HAP-1 (cell line): ENCODE data around the gene CHML.
"Not testable (repeated sequence)": the region's sequence is repeated elsewhere in the genome, so short reads cannot be mapped to it uniquely, and the experiment has no call there.

Source experiments
- DNase-seq, 2 experiments: peaks; one replicate each; pipeline ENCODE4 v3.0.0-alpha.2; 2016 to 2020; ENCODE audit warnings: low spot score in 2 of 2
- H3K27me3 ChIP-seq: fragments of 250-450 bp; sonication (Bioruptor Pico); 2 replicates; pipeline ENCODE4 v1.5.1; 2020; ENCODE audit warnings: low read depth, mild to moderate bottlenecking, moderate library complexity
- H3K36me3 ChIP-seq: fragments of 250-450 bp; sonication (Bioruptor Pico); replicated peaks from 2 replicates; pipeline ENCODE4 v1.5.1; 2020; ENCODE audit warnings: mild to moderate bottlenecking
- H3K4me1 ChIP-seq: fragments of 250-450 bp; sonication (Bioruptor Pico); 2 replicates; pipeline ENCODE4 v1.5.1; 2020; ENCODE audit warnings: mild to moderate bottlenecking
- H3K4me3 ChIP-seq: fragments of 250-450 bp; sonication (Bioruptor Pico); 2 replicates; pipeline ENCODE4 v1.5.1; 2020; ENCODE audit warnings: mild to moderate bottlenecking, moderate library complexity
- H3K9me3 ChIP-seq: fragments of 250-450 bp; sonication (Bioruptor Pico); 2 replicates; pipeline ENCODE4 v1.5.1; 2020; ENCODE audit warnings: mild to moderate bottlenecking, moderate library complexity
- in situ Hi-C: fragments of 300-500 bp; cut with MboI; formaldehyde crosslinking; loops from 3 replicates; pipeline ENCODE4 v1.14.3; 2020; ENCODE audit warnings: low sequenced_read_pairs, inconsistent platforms, mixed read lengths

Gene CHML

DNA sequence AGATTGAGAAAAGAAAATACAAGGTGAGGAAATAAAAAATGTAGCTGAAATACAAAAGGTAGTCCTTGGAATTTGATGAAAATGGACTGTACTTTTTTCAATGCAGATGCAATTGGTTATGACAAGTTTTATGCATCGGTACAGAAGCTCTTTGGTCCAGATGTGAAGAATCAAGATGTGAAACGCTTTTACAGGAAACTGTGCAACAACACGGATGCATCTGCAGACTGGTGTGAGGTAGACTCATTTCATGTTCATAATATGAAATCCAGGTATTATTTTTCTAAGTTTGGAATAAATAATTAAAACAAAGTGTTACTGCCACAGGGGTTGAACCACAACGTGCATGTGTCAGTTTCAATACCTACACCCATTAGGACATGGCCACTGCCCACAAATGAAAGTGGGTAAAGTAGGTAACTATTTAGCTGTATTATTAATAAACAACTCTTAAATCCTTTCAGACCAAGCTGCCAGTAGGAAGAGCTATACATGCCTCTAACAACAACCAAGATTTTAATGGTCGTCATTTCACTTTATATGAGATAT is 20.3 kb upstream of the CHML start:
- Histone ChIP-seq H3K4me1 (peaks cover 14% of the 10 kb centered on the region), H3K36me3 (no peaks in the 10 kb centered on the region), H3K27me3 (no peaks in the 10 kb centered on the region), H3K4me3 (no peak overlapping the region), H3K9me3 (no peaks in the 10 kb centered on the region)
- in situ Hi-C loops = no loop called here
- no peak for DNase-seq

DNA sequence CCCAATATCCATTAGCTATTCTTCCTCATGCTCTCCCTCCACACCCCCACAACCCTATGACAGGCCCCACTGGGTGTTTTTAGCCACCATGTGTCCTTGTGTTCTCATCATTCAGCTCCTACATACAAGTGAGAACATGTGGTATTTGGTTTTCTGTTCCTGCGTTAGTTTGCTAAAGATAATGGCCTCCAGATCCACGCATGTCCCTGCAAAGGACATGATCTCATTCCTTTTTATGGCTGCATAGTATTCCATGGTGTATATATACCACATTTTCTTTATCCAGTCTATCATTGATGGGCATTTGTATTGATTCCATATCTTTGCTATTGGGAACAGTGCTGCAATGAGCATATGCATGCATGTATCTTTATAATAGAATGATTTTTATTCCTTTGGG is 18.8 kb upstream of the CHML start:
- DNase-seq, H3K4me1 ChIP-seq, H3K36me3 ChIP-seq, in situ Hi-C loops, H3K4me3 ChIP-seq, H3K27me3 ChIP-seq, H3K9me3 ChIP-seq: not testable (repeated sequence)

GRCh38 chr1:241658081-241658793 is 18.1 kb upstream of the CHML start:
- Histone ChIP-seq H3K4me3 (no peak overlapping the region), H3K36me3 (no peaks in the 10 kb centered on the region), H3K27me3 (0 out of 2 replicates have a peak, but pooled peaks cover 2% of the 10 kb centered on the region), H3K9me3 (no peaks in the 10 kb centered on the region), H3K4me1 (no peaks in the 10 kb centered on the region)
- in situ Hi-C loops = no loop called here
- no peak for DNase-seq

GRCh38 chr1:241654641-241655040 is 14.5 kb upstream of the CHML start:
- no peaks in the 10 kb centered on the region for H3K4me1 ChIP-seq
- in situ Hi-C loops = no loop called here
- no peak for DNase-seq
- 0 out of 2 replicates have a peak, but pooled peaks cover 2% of the 10 kb centered on the region for H3K27me3 ChIP-seq
- H3K36me3 ChIP-seq = no peaks in the 10 kb centered on the region
- H3K9me3 ChIP-seq = no peaks in the 10 kb centered on the region
- no peak overlapping the region for H3K4me3 ChIP-seq

- H3K9me3 ChIP-seq = no peaks in the 10 kb centered on the region
- no peak overlapping the region for H3K4me3 ChIP-seq
- DNase-seq = no peak
- in situ Hi-C loops = no loop called here
- H3K36me3 ChIP-seq = no peaks in the 10 kb centered on the region
- H3K4me1 ChIP-seq = no peaks in the 10 kb centered on the region
- 0 out of 2 replicates have a peak, but pooled peaks cover 2% of the 10 kb centered on the region for H3K27me3 ChIP-seq
Measured at GRCh38 chr1:241654019-241654418, 13.8 kb upstream of the CHML start.

DNA sequence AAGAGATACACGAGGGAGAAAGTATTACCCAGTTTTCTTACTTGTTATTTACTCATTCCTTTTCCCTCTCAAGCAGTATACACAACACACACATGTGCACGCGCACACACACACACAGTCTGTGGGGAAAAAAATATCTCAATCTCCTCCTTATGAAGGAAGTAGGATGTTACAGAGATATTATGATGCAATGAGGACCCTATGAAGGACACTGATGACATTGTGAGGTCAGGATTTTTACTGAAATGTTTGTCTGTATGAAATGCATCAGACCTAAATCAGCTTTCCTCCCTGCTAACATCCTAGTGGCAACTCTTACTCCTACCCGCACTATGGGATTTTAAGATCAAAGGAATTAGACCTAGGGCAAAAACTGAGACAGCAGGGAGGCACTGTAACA is 11.8 kb upstream of the CHML start, which contains the start of gene WDR64:
WDR64 (plus strand) TSS at position 270 of the 400 bp plus-strand sequence. CDS start 204 bp downstream, outside the sequence.
- no peaks in the 10 kb centered on the region for H3K36me3 ChIP-seq
- no peaks in the 10 kb centered on the region for H3K4me1 ChIP-seq
- 0 out of 2 replicates have a peak, but pooled peaks cover 2% of the 10 kb centered on the region for H3K27me3 ChIP-seq
- in situ Hi-C loops = no loop called here
- no peaks in the 10 kb centered on the region for H3K9me3 ChIP-seq
- no peak for DNase-seq
- H3K4me3 ChIP-seq = no peak within 1 kb of the TSS

DNA sequence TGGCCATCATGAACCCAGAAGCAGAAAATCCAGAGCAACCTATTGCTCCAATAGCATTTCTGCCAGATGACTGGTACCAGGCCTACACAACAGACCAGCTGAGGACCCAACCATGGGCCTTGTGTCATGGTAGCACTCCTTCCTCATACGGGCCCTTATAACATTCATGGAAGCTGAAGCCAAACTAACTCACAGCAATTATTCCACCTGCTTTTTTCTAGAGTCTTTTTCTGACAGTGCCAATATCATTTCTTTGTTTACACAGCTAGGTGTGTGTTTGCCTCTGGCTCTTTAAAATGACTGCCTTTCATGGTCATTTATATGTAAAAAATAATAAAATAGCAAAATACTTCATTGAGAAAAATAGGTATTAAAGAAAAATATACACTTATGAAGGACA is 8.0 kb upstream of the CHML start:
- H3K36me3 ChIP-seq = no peaks in the 10 kb centered on the region
- no peaks in the 10 kb centered on the region for H3K27me3 ChIP-seq
- no peak for DNase-seq
- in situ Hi-C loops = no loop called here
- no peaks in the 10 kb centered on the region for H3K4me1 ChIP-seq
- H3K4me3 ChIP-seq = no peak overlapping the region
- H3K9me3 ChIP-seq = no peaks in the 10 kb centered on the region

- H3K4me1 ChIP-seq = no peaks in the 10 kb centered on the region
- no peaks in the 10 kb centered on the region for H3K36me3 ChIP-seq
- no peak for DNase-seq
- in situ Hi-C loops = no loop called here
- no peaks in the 10 kb centered on the region for H3K27me3 ChIP-seq
- no peak overlapping the region for H3K4me3 ChIP-seq
- no peaks in the 10 kb centered on the region for H3K9me3 ChIP-seq
Measured at GRCh38 chr1:241647658-241648057, 7.5 kb upstream of the CHML start.

GRCh38 chr1:241646201-241646600 is 6.0 kb upstream of the CHML start:
- Histone ChIP-seq H3K9me3 (no peaks in the 10 kb centered on the region), H3K4me1 (no peaks in the 10 kb centered on the region), H3K27me3 (no peaks in the 10 kb centered on the region), H3K4me3 (no peak overlapping the region), H3K36me3 (no peaks in the 10 kb centered on the region)
- in situ Hi-C loops = no loop called here
- no peak for DNase-seq

DNA sequence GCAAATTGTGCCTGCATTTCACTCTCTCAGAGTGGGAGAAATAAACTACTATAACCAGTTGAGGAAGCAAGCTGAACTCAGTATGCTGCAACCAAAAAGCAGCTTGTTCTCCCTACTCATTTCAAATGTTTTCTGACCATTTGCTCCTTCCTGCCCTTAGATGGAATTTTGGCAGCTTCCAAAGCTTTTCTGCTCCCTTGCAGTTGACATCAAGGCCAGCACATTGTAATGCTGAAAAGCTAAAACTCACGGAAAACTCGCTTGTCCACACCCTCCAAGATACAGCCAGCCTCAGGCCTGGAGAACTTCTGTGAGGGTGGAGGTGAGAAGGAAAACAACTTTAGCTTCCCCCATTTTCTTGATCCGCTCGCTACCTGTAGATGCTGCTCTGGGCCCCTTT is 5.0 kb upstream of the CHML start:
- no peak for DNase-seq
- H3K9me3 ChIP-seq = 0 out of 2 replicates have a peak, but pooled peaks cover 2% of the 10 kb centered on the region
- no peaks in the 10 kb centered on the region for H3K36me3 ChIP-seq
- no peak overlapping the region for H3K4me3 ChIP-seq
- in situ Hi-C loops = no loop called here
- 0 out of 2 replicates have a peak, but pooled peaks cover 3% of the 10 kb centered on the region for H3K4me1 ChIP-seq
- H3K27me3 ChIP-seq = no peaks in the 10 kb centered on the region

DNA sequence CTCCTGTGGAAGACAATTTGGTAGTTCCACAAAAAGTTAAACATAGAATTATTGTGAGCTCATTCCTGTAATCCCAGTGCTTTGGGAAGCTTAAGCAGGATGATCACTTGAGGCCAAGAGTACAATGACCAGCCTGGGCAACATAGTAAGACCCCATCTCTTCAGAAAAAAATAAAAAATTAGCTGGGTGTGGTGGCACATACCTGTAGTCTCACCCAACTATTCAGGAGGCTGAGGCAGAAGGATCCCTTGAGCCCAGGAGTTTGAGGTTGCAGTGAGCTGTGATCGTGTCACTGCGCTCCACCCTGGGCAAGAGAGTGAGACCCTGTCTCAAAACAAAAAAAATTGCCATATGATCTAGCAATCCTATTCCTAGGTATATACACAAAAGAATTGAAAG is 4.1 kb upstream of the CHML start:
- no peak for DNase-seq
- no peak overlapping the region for H3K4me3 ChIP-seq
- H3K9me3 ChIP-seq = 0 out of 2 replicates have a peak, but pooled peaks cover 2% of the 10 kb centered on the region
- in situ Hi-C loops = no loop called here
- no peaks in the 10 kb centered on the region for H3K36me3 ChIP-seq
- 0 out of 2 replicates have a peak, but pooled peaks cover 3% of the 10 kb centered on the region for H3K4me1 ChIP-seq
- no peaks in the 10 kb centered on the region for H3K27me3 ChIP-seq

DNA sequence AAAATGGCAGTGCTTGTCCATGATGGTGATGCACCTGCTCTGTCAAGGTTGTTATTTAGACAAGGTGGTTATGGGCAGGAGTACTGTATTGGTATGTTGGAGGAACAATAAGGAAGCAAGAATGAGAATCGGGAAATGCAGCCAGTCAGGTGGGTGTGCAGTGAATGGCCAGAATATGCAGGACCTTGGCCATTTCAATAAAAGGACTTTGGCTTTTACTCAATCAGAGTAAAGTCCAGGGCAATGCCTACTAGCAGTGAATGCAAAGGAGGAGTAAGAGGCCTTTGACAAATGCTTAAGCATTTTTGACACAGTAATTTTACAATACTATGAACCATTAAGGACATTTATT is 2.4 kb upstream of the CHML start:
- H3K36me3 ChIP-seq = no peaks in the 10 kb centered on the region
- no peak overlapping the region for H3K4me3 ChIP-seq
- 0 out of 2 replicates have a peak, but pooled peaks cover 5% of the 10 kb centered on the region for H3K4me1 ChIP-seq
- 0 out of 2 replicates have a peak, but pooled peaks cover 2% of the 10 kb centered on the region for H3K9me3 ChIP-seq
- in situ Hi-C loops = no loop called here
- DNase-seq = no peak
- H3K27me3 ChIP-seq = no peaks in the 10 kb centered on the region

DNA sequence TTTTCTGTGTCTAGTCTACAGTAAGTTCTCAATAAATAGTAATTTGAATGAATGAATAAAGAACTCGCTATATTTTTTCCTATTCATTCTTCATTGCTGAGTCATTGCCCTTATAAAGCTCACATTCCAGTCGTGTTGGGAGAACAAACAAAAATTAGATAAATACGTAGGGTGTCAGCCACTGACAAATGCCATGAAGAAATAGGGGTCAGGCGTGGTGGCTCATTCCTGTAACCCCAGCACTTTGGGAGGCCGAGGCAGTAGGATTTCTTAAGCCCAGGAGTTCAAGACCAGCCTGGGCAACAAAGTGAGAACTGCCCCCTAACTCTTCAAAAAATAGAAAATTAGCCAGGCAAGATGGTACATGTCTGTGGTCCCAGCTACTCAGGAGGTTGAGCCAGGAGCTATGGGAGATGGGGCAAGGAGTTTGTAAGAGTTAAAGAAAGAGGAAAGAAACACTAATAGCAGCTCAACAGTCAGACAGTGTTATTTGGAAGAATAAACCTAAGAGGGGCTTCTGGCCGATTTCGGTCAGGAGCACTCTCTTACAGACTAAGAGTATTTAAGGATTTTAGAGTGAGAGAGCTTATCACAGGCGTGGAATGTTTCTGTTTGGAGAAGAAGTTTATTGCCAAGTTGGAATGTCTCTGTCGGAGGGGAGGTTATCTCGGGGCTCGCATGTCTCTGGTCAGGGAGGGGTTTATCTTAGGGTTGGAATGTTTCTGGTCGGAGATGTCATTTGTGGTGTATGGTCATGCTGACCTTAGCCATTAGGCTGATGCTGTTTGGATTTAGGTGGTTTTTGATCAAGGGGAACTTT is 1.8 kb upstream of the CHML start:
- DNase-seq = no peak
- no peaks in the 10 kb centered on the region for H3K27me3 ChIP-seq
- H3K9me3 ChIP-seq = 0 out of 2 replicates have a peak, but pooled peaks cover 2% of the 10 kb centered on the region
- H3K4me3 ChIP-seq = no peak overlapping the region
- no peaks in the 10 kb centered on the region for H3K36me3 ChIP-seq
- peaks cover 9% of the 10 kb centered on the region for H3K4me1 ChIP-seq
- in situ Hi-C loops = no loop called here
